GM18508 (cell line): ENCODE measurements around the gene MAML3.

Experiments
- ATAC-seq: cut with Tn5 transposase; IDR thresholded peaks from one replicate; pipeline ENCODE4 v1.9.1; 2021; ENCODE audit warnings: moderate number of reproducible peaks; ENCODE audit not compliant: insufficient read depth, unreplicated experiment

The MAML3 gene

DNA sequence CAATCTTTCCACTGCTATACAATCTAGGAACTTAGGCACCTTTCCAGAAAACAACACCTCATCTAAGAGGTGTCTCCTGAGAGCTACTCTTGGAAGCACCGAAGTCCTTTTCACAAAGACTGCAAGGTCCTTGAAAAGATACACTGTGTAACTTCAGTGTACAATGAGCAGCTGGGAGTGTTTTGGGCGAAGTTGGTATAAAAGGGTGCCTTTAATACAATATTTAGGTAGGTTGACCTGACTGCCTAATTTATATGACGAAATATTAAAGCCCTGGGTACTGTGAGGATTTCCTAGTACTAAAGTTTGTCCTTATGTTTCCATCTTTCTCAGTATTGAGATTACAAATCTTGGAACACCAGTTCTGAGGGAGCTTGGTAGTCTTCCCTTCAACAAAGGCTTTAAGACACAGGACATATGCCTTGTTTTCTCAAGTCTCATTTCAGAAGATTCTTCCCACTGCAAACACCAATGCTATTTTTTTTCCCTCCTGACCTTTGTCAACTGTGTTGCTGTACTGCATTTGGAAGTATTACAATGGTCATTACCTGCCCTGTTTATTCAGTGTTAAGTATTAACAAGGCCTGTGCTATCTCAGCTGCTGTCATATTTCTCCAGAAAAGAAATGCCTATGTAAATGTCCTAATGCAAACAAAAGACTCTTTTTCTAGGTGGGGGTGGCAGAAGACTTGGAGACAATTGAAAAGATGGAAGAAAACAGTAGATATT lies 134.2 kb downstream of the MAML3 start:
- ATAC-seq, result no peak

DNA sequence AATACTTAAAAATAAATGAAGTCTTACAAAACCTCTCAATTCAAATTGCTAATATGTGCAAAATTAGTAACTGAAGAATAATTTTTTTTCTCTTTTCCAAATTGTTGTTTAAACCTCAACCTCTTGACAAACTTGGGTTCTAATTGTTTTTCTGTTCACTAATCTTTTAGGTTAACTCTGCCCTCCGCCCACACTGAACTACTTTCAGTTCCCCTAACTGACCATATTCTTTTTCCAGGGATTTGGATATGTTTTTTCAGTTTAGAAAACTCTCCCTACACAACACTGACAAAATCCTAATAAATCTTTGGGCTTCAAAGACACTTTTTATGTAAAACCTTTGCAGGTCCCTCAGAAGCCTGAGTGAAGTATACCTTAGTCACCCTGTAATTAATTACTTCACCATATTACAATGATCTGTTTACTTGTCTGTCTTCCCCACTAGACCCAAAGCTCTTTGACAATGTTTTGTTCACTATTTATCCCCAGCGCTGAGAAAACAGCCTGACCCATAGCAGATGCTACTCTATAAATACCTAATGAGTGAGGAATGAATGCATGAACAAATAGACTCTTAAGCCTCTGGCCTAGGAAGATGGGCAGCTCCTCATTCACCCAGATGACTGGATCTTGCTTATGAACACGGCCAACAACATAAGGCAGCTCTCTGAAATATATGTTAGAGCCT lies 134.9 kb downstream of the MAML3 start:
- no peak for ATAC-seq

DNA sequence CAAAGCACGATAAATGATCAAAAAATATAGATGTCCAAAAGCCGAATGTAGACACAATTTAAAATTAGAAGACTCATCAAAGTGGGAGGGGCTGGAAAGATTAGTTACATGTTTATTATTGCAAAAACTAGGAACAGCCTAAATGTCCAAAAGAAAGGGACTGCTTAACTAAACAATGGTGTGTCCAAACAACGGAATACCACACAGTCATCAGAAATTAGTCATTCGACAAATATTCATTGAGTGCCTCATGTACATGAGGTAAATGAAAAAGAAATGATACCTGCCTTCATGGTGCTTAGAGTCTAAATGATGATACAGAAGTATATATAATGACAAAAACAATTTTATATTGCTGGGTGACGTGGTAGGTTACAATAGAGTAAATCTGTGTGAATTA lies 139.7 kb downstream of the MAML3 start:
- ATAC-seq, result no peak

GRCh38 chr4:140012688-140013486 lies 141.1 kb downstream of the MAML3 start:
- no peak for ATAC-seq

- no peak for ATAC-seq
Observed at GRCh38 chr4:140005699-140006098, 148.3 kb downstream of the MAML3 start.

GRCh38 chr4:140004922-140005627 lies 148.9 kb downstream of the MAML3 start:
- no peak for ATAC-seq

DNA sequence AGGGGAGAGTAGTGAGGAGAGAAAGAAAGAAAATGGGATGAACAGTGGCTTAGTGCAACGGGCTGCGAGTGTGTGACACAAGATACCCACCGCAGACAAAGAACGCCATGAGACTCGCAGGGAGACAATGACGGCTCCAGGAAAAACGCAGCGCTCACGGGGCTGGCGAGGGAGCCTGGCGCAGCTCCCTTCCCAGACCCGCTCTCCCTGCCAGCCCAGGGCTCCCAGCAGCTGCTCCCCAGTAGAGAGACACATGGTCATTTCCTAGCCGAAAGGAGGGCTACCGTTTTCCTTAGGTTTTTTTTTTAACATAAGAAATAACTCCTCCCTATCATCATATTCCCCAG lies 149.5 kb downstream of the MAML3 start:
- no peak for ATAC-seq

DNA sequence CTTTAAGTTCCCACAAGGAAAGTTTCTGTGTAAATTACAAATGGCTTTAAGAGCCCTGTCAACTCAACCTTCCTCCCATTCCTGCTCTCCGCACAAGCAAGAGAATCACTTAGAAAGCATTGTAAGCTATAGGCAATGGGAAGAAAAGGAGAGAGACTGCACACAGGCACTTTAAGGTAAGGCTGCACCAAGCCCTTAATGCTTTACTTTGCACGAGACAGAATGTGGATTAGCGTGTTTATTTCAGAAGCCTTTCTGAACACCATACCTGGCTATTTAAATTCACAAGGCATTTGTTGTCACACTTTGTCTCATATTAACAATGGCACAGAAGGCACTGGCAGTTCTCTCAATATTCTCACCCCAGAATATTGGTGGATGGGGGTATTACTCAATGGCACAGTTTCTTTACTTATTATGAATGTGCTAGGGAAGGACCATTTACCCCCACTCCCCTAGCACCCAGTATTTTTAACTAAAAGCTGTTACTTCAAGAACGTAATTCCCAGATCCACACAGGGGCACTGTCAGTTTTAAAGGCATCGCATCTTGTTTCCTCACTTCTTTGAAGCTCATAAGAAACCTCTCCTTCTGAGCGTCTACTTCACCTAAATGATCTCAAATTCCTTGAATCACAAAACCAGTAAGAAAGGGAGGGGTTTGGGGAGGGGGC lies 150.0 kb downstream of the MAML3 start:
- ATAC-seq, result no peak

DNA sequence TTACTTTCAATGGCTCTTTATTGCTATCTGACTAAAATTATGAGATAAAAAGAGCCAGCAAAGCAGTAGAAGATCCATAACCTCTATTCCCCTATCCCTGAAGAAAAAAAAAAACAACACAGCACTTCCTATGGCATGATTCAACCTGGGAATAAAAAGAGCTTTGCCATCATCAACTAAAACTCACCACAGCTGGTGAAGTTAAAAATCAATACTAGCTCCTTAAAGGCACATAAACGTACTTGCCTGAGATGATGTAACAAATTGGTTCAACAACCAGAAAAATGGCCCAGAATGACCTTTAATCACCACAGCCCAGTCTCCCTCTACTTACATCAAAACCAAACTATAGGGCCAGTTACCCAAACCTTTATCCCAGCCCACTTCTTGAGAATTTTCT lies 153.8 kb downstream of the MAML3 start:
- no peak for ATAC-seq

DNA sequence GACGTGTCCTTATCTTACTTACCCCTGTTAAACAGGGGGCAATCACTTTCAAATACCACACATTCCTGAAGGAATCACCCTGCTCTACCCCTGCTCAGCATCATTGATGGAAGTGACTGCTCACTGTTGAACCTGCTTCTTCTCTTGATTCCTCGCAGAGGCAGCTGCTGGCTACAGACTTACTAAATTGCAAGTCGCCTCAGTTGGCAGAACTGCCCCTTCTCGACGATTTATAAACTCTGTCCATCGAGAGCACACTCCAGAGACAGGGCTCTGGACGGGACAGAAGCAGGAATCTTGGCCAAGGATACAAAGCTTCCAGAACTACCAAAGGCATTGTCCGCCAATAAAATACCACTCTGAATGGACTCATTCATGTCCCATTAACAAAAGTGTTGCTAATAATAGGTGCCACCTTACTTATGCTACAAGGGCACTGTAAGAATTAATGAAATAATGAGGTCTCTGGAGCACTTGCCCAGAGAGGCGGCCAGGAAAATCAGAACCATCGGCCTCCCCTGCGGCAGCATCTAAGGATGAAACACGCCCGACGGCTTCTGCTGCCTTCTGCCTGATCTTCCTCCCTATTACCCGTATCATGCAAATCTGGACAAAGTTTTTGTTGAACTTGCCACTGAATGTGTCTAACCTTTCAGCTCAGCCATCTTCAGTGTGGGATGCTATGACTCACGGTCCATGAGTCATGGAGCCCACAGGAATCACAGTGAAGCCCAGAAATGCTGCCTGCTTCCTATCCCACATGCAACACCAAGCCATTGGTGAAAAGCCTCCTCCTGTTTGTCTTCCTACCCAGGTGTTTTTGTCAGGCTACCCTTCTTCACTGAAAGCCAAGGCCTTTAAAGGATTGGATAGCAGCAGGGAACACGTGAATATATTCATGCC lies 164.9 kb downstream of the MAML3 start:
- ATAC-seq, result no peak

- no peak for ATAC-seq
Observed at GRCh38 chr4:139987502-139987850, 166.5 kb downstream of the MAML3 start.

DNA sequence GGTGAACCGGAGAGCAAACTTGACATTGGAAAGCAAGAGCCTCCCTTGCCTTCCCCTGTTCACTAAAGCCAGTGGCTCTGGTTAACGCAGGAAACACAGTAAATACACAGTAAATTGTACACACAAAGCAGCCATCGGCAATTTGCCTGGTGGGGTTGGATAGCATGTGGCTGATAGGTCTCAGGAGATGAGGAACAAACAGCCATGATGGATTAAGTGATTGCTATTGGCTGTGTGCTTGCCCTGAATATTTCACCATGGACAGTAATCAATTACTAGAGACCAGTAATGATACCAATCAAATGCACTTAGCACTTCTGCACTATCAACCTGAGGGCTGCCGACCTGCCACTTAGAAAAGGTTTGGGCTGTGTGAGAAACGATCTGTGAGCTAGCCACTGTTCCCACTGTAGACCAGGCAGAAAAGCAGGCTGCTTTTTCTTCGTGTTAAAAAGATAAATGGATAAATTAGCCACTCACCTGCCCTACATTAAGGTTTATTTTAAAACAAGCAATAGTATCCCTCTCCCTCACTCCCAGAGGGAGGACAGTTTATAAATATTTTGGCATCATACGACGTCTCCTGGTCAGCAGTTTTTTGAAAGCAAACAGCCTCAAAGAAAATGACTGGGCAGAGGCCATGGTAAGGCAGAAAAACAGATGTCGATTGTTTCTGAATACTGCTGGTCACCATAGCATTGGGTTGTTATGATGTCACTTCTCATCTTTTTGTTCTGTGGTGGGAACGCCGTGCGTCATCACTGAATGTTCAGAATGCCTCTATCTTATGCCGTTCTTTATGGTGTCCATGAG lies 167.1 kb downstream of the MAML3 start:
- no peak for ATAC-seq

DNA sequence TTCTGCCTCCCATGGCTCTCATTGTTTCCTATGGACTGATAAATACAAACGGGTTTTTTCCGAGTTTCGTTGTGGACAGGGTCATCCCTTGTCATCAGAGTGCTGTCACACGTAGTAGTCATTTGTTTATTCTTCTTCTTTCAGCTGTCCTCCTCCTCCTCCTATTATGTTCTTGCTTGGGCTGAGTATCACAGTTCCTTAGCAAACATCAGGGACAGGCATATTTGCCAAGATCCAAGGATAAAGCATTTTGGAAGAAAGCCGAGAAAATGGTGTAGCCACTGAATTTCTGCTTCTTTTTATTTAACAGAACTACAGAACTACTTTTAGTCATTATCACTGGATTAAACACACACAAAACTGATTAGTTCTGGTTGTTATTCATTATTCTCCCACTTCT lies 167.9 kb downstream of the MAML3 start:
- ATAC-seq, result no peak

- no peak for ATAC-seq
Observed at GRCh38 chr4:139985401-139985800, 168.6 kb downstream of the MAML3 start.

DNA sequence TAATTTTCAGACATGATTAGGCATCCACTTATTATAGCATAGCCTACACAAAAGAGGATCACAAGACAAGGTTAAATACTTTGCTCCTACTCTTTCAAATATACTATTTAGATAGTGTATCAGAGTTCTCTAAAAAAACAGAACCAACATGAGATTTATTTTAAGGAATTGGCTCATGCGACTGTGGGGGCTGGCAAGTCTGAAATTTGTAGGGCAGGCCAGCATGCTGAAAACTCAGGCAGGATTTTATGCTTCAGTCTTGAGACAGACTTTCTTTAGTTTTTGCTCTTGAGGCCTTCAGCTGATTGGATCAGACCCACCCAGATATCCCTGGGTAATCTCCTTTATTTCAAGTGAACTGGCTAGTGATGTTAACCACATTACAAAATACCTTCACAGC lies 169.5 kb downstream of the MAML3 start:
- no peak for ATAC-seq

DNA sequence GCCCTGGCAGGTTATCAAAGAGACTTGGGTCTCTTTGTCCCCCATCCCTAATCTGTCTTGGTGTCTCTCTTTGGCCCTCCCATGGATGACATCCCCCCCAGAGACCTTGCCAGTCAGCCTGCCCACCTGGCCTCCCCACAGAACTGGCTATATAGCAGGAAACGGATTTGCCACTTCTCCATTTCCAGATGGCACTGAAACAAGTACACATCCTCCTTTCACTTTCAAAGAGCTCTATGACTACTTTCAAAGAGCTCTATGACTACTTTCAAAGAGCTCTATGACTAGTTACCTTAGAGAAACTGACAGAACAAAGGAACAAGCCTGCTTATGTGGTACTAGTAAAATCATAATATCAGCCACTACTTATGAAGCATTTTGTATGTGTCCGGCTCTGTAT lies 175.3 kb downstream of the MAML3 start:
- ATAC-seq, result peak; percentile 93

DNA sequence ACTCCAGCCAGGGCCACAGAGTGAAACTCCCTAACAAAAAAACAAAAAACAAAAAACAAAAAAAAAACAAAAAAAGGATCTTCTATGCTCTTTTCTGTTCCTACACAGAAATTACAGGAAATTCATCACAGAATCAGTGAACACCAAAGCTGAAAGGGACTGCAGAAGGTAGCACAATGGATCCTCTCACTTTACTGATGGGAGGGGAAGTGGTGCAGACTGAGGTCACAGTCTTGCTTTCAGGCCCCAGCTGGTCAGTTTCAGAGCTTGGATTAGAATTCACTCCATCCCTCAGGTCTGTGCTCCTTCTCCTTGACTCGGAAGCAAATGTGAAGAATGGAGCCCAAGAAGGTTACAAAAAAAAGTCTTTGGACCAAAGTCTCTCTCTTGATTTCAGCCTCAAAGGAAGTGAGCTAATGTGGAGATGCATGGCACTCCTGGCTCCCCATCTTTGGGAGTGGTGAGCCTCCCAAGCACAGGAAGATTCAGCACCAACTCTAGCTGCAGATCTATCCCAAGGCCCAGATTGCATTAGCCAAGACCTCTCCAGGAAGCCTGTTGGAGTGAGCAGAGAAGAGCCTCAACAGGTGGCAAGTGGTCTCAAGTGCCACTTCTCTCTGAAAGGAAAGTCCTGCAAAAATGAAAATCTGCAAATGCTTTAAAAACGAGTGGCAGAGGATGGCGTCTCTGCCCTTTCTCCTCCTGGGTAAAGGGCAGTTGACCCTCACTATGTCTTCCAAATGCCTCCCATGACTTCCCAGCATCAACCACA lies 176.0 kb downstream of the MAML3 start:
- no peak for ATAC-seq

DNA sequence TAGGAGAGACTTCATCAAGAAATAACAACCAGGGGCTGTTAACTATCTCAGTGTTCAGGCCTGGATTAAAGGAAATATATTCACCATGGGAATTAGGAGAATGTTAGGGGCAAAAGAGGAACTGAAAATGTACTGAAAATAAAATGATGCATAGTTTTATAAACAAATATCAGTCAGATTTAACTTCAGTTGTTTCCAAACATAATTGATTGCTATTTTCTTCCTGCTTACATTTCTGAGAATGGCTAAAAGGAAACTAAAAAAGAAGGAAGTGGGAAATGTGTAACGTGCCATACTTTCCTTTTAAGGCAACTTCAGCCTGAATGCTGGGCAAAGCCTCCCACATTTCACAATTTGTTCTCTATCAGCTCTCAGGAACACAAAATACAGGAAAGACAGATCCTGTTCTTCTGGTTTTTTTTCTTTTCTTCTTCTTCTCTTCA lies 178.1 kb downstream of the MAML3 start:
- ATAC-seq, result no peak
